IMR-90 (cell line): ENCODE measurements around the gene TBCEL. TPM values are rescaled to one million over a fixed set of nuclear protein-coding genes. Genes with fewer than 3 reads are reported as not detected.
A peak's percentile ranks its signal among the peaks of the same experiment; 100 is the strongest.

Experiments
- ATAC-seq: fragments of 200-7000 bp; cut with Tn5 transposase; 2 replicates; pipeline ENCODE4 v1.9.1; 2020; ENCODE audit warnings: low read depth, mild to moderate bottlenecking, moderate library complexity
- BruUV-seq: library from RNA; stranded (reverse); fragments of 400-500 nt; replicated peaks from 2 replicates; lab custom pipeline; 2021; lab: Mats Ljungman, UMichigan
- CTCF ChIA-PET: fragments of 300-600 bp; formaldehyde crosslinking; extraction: SDS; loops from one replicate; lab custom pipeline; 2021; ENCODE audit warnings: antibody characterized with exemption; lab: Yijun Ruan, JAX
- POLR2A ChIA-PET: fragments of 300-600 bp; sonication (Branson Sonifier 250); formaldehyde crosslinking; loops from one replicate; lab custom pipeline; 2022; ENCODE audit warnings: antibody characterized with exemption; ENCODE audit not compliant: unreplicated experiment; lab: Charles Lee
- DNase-seq: peaks from one replicate; pipeline ENCODE4 v3.0.0; 2013
- H2AFZ ChIP-seq: replicated peaks from 2 replicates; pipeline ENCODE3; 2013; ENCODE audit warnings: low read length, mild to moderate bottlenecking; ENCODE audit not compliant: poor library complexity
- H2AK5ac ChIP-seq: 2 replicates; pipeline ENCODE4 v1.6.1; 2013; ENCODE audit warnings: low read depth, low read length, inconsistent platforms
- H2AK9ac ChIP-seq: replicated peaks from 2 replicates; pipeline ENCODE3; 2013; ENCODE audit warnings: mild to moderate bottlenecking, low read depth, low read length, moderate library complexity; ENCODE audit not compliant: poor library complexity
- H2BK120ac ChIP-seq: 2 replicates; pipeline ENCODE4 v1.6.1; 2013; ENCODE audit warnings: low read depth, low read length, inconsistent platforms
- H2BK15ac ChIP-seq: 3 replicates; pipeline ENCODE4 v1.6.1; 2013; ENCODE audit warnings: low read depth, low read length, inconsistent platforms
- H2BK20ac ChIP-seq: 2 replicates; pipeline ENCODE4 v1.6.1; 2013; ENCODE audit warnings: low read depth, mild to moderate bottlenecking, inconsistent platforms, low read length, moderate library complexity
- H2BK5ac ChIP-seq: 2 replicates; pipeline ENCODE4 v1.6.1; 2013; ENCODE audit warnings: mild to moderate bottlenecking, low read depth, low read length, inconsistent platforms; ENCODE audit not compliant: poor library complexity, severe bottlenecking
- H3K14ac ChIP-seq: replicated peaks from 2 replicates; pipeline ENCODE4 v1.6.1; 2013; ENCODE audit warnings: low read depth, low read length, inconsistent platforms
- H3K18ac ChIP-seq: 2 replicates; pipeline ENCODE4 v1.6.1; 2013; ENCODE audit warnings: low read depth, low read length, control low read depth
- H3K23ac ChIP-seq: 2 replicates; pipeline ENCODE4 v1.6.1; 2013; ENCODE audit warnings: low read depth, low read length, inconsistent platforms
- H3K27ac ChIP-seq: 2 replicates; pipeline ENCODE4 v1.5.1; 2013; ENCODE audit warnings: mild to moderate bottlenecking, control low read depth, low read length; ENCODE audit not compliant: insufficient read depth
- H3K27me3 ChIP-seq: 2 replicates; pipeline ENCODE4 v1.6.1; 2013; ENCODE audit warnings: low read length; ENCODE audit not compliant: control insufficient read depth, insufficient read depth
- H3K36me3 ChIP-seq: 2 replicates; pipeline ENCODE4 v1.6.1; 2013; ENCODE audit warnings: low read length, mixed read lengths; ENCODE audit not compliant: control insufficient read depth, insufficient read depth
- H3K4ac ChIP-seq: 2 replicates; pipeline ENCODE4 v1.6.1; 2013; ENCODE audit warnings: low read depth, low read length, inconsistent platforms
- H3K4me1 ChIP-seq: 2 replicates; pipeline ENCODE4 v1.6.1; 2013; ENCODE audit warnings: low read length, mixed read lengths; ENCODE audit not compliant: control insufficient read depth, insufficient read depth
- H3K4me2 ChIP-seq: 2 replicates; pipeline ENCODE4 v1.6.1; 2013; ENCODE audit warnings: low read depth, mild to moderate bottlenecking, control low read depth, low read length, moderate library complexity
- H3K4me3 ChIP-seq: 2 replicates; pipeline ENCODE4 v1.5.1; 2013; ENCODE audit warnings: low read depth, mild to moderate bottlenecking, control low read depth, low read length, moderate library complexity; ENCODE audit not compliant: insufficient read depth
- H3K56ac ChIP-seq: 2 replicates; pipeline ENCODE4 v1.6.1; 2013; ENCODE audit warnings: low read length, inconsistent platforms; ENCODE audit not compliant: insufficient read depth; ENCODE audit errors: extremely low read depth
- H3K79me1 ChIP-seq, 2 experiments: 2 replicates each; pipeline ENCODE4 v1.6.1; 2013; ENCODE audit warnings: low read length in 2 of 2, inconsistent platforms in 1 of 2, low read depth in 1 of 2
- H3K9ac ChIP-seq: 2 replicates; pipeline ENCODE4 v1.6.1; 2013; ENCODE audit warnings: low read depth, low read length, control low read depth
- H3K9me1 ChIP-seq: 2 replicates; pipeline ENCODE4 v1.6.1; 2013; ENCODE audit warnings: low read length, inconsistent platforms; ENCODE audit not compliant: insufficient read depth
- H3K9me3 ChIP-seq: 2 replicates; pipeline ENCODE4 v1.6.1; 2013; ENCODE audit warnings: low read length; ENCODE audit not compliant: control insufficient read depth, insufficient read depth
- H4K20me1 ChIP-seq: 2 replicates; pipeline ENCODE4 v1.6.1; 2013; ENCODE audit warnings: low read length, inconsistent platforms; ENCODE audit not compliant: insufficient read depth
- H4K5ac ChIP-seq: 2 replicates; pipeline ENCODE4 v1.6.1; 2013; ENCODE audit warnings: mild to moderate bottlenecking, low read depth, low read length, control low read depth
- H4K8ac ChIP-seq, 2 experiments: 2 replicates each; pipeline ENCODE4 v1.6.1; 2013; ENCODE audit warnings: low read depth in 2 of 2, low read length in 2 of 2, control low read depth in 1 of 2, inconsistent platforms in 1 of 2
- H4K91ac ChIP-seq: 2 replicates; pipeline ENCODE4 v1.6.1; 2013; ENCODE audit warnings: low read depth, low read length, inconsistent platforms; ENCODE audit not compliant: insufficient read depth
- BHLHE40 ChIP-seq: fragments of 150-350 bp; IDR thresholded peaks from 2 replicates; pipeline ENCODE4 v1.6.1; 2016; ENCODE audit warnings: mild to moderate bottlenecking, low read depth, low read length
- CEBPB ChIP-seq: IDR thresholded peaks from 2 replicates; pipeline ENCODE4 v1.6.1; 2012; ENCODE audit warnings: low read depth, low read length, improper control_type of control experiment
- CTCF ChIP-seq: conservative IDR thresholded peaks from 2 replicates; pipeline ENCODE4 v1.5.1; 2012; ENCODE audit warnings: mild to moderate bottlenecking, low read depth, low read length, improper control_type of control experiment
- FOS ChIP-seq: fragments of 150-350 bp; IDR thresholded peaks from 2 replicates; pipeline ENCODE4 v1.6.1; 2016; ENCODE audit warnings: low read depth, low read length
- MAZ ChIP-seq: IDR thresholded peaks from 2 replicates; pipeline ENCODE4 v1.6.1; 2012; ENCODE audit warnings: low read depth, mild to moderate bottlenecking, low read length, improper control_type of control experiment, moderate library complexity, borderline replicate concordance
- MXI1 ChIP-seq: IDR thresholded peaks from 2 replicates; pipeline ENCODE4 v1.6.1; 2012; ENCODE audit warnings: low read depth, mild to moderate bottlenecking, low read length, moderate library complexity, borderline replicate concordance
- NFE2L2 ChIP-seq: fragments of 150-350 bp; IDR thresholded peaks from 2 replicates; pipeline ENCODE4 v1.6.1; 2016; ENCODE audit warnings: low read depth, mild to moderate bottlenecking, low read length
- POLR2A ChIP-seq: IDR thresholded peaks from 2 replicates; pipeline ENCODE4 v1.6.1; 2012; ENCODE audit warnings: mild to moderate bottlenecking, low read depth, low read length
- RAD21 ChIP-seq: IDR thresholded peaks from 2 replicates; pipeline ENCODE4 v1.6.1; 2012; ENCODE audit warnings: low read length, improper control_type of control experiment
- RCOR1 ChIP-seq: IDR thresholded peaks from 2 replicates; pipeline ENCODE4 v1.6.1; 2012; ENCODE audit warnings: mild to moderate bottlenecking, low read length, improper control_type of control experiment; ENCODE audit not compliant: insufficient replicate concordance
- SMC3 ChIP-seq: fragments of 150-350 bp; IDR thresholded peaks from 2 replicates; pipeline ENCODE4 v1.6.1; 2016; ENCODE audit warnings: low read depth, mild to moderate bottlenecking, antibody characterized with exemption, low read length, moderate library complexity
- USF2 ChIP-seq: fragments of 150-350 bp; IDR thresholded peaks from 2 replicates; pipeline ENCODE4 v1.6.1; 2017; ENCODE audit warnings: mild to moderate bottlenecking, antibody characterized with exemption, low read length, low read depth
- WGBS, 2 experiments: methylation state at CpG; one replicate each; pipeline versions ENCODE4 v1.1.5 to v1.1.7; 2013; ENCODE audit warnings: missing lambda C conversion rate in 2 of 2; ENCODE audit not compliant: insufficient read length in 1 of 2; ENCODE audit errors: extremely low coverage in 2 of 2; 5-methylcytosine and 5-hydroxymethylcytosine counted together
- dilution Hi-C: fragments of 300-500 bp; cut with HindIII; formaldehyde crosslinking; loops from one replicate; pipeline ENCODE4 v1.14.3; 2018; ENCODE audit warnings: low sequenced_read_pairs; ENCODE audit not compliant: unreplicated experiment
- in situ Hi-C: fragments of 300-500 bp; cut with MboI; formaldehyde crosslinking; loops from 3 replicates; pipeline ENCODE4 v1.14.3; 2019; ENCODE audit warnings: low sequenced_read_pairs, inconsistent platforms, mixed read lengths
- intact Hi-C: fragments of 100-400 bp; cut with micrococcal nuclease; formaldehyde crosslinking; loops from 2 replicates; pipeline ENCODE4 v1.10.0; 2022
- polyA plus RNA-seq, 3 experiments: library from polyadenylated mRNA; depleted of rRNA; stranded (reverse); fragments of >200 nt; gene quantifications; 2 replicates each; pipeline ENCODE4 v1.2.3, GENCODE V29; 2012; ENCODE audit warnings: low replicate concordance in 1 of 3
- total RNA-seq: library from RNA; depleted of rRNA; stranded (reverse); fragments of >200 nt; gene quantifications from 2 replicates; pipeline ENCODE4 v1.2.3, GENCODE V29; 2012
- TF ChIP-seq, protein P1 (sequence below): fragments of 150-350 bp; IDR thresholded peaks from 2 replicates; pipeline ENCODE4 v1.6.1; 2016; ENCODE audit warnings: low read depth, mild to moderate bottlenecking, low read length, moderate library complexity, borderline replicate concordance

The TBCEL gene
- total and polyA plus RNA-seq, 2 of the 4 experiments (the other 2 are of a cell fraction), result 7.1 to 21.0 TPM

DNA sequence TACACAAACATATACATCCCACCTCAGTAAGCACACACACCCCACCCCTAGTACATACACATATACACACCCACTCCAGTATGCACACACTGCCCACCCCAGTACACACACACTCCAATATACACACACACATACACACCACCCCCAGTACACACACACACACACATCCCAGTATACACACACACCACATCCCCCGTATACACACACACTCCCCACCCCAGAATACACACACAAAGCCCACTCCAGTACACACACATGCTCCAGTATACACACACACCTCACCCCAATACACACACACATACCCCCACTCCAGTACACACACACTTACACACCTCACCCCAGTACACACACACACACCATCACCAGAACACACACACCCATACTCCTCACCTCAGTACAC is 84.5 kb downstream of the TBCEL start:
- DNase-seq (no peak), ATAC-seq (no peak)
- Histone ChIP-seq H2BK120ac (no peak overlapping the region), H4K8ac (no peak overlapping the region), H3K27me3 (peaks cover 45% of the 10 kb centered on the region), H2BK15ac (no peak overlapping the region), H4K20me1 (no peaks in the 10 kb centered on the region), H3K4ac (no peak overlapping the region), H3K18ac (no peak overlapping the region), H3K23ac (no peak overlapping the region), H2AK5ac (no peak overlapping the region), H4K91ac (no peak overlapping the region), H2AK9ac (no peak overlapping the region), H3K9ac (no peak overlapping the region), H3K27ac (no peak overlapping the region), H2BK5ac (peak overlapping the region; percentile 44), H3K4me1 (peaks cover 2% of the 10 kb centered on the region; the same call in 1 of the 2 replicates), H2BK20ac (no peak overlapping the region), H4K5ac (no peak overlapping the region), H3K79me1 (no peaks in the 10 kb centered on the region), H3K4me2 (no peak overlapping the region), H3K14ac (no peak overlapping the region), H3K56ac (no peak overlapping the region), H3K9me3 (no peaks in the 10 kb centered on the region), H3K36me3 (no peaks in the 10 kb centered on the region), H3K4me3 (no peak overlapping the region), H2AFZ (no peak overlapping the region), H3K9me1 (no peaks in the 10 kb centered on the region)
- dilution Hi-C loops, result no loop called here
- in situ Hi-C loops, result no loop called here
- TF ChIP-seq SMC3 (no peak), USF2 (no peak), MXI1 (no peak), BHLHE40 (no peak), RAD21 (no peak), FOS (no peak), NFE2L2 (no peak), POLR2A (no peak), MAZ (no peak), CEBPB (no peak), RCOR1 (no peak), CTCF (no peak)
- TF ChIP-seq, protein P1, sequence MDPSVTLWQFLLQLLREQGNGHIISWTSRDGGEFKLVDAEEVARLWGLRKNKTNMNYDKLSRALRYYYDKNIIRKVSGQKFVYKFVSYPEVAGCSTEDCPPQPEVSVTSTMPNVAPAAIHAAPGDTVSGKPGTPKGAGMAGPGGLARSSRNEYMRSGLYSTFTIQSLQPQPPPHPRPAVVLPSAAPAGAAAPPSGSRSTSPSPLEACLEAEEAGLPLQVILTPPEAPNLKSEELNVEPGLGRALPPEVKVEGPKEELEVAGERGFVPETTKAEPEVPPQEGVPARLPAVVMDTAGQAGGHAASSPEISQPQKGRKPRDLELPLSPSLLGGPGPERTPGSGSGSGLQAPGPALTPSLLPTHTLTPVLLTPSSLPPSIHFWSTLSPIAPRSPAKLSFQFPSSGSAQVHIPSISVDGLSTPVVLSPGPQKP, result no peak
- WGBS, 2 experiments, result no CpG with 5 or more reads among the region's 1 CpG
- CTCF ChIA-PET, result no interaction called here
- intact Hi-C loops, result loop anchor here (5.0 kb wide), 1 partner anchor 81 kb away; no protein-coding TSS in a partner anchor
- POLR2A ChIA-PET, result no interaction called here
- BruUV-seq, result no TSS peak
